Panc1 (cell line): ENCODE results near the gene GNG10. TPM values are rescaled to one million over a fixed set of nuclear protein-coding genes. Genes with fewer than 3 reads are reported as not detected.

Source experiments
- ATAC-seq: fragments of 200-7000 bp; cut with Tn5 transposase; 2 replicates; pipeline ENCODE4 v1.9.1; 2020; ENCODE audit warnings: mild to moderate bottlenecking, moderate library complexity
- BruUV-seq: library from RNA; stranded (reverse); fragments of 400-500 nt; replicated peaks from 2 replicates; lab custom pipeline; 2021; lab: Mats Ljungman, UMichigan
- CTCF ChIA-PET: fragments of 300-600 bp; sonication (Branson Sonifier 250); formaldehyde crosslinking; loops from one replicate; lab custom pipeline; 2022; ENCODE audit warnings: antibody characterized with exemption; lab: Charles Lee
- POLR2A ChIA-PET: fragments of 300-600 bp; sonication (Branson Sonifier 250); formaldehyde crosslinking; loops from one replicate; lab custom pipeline; 2022; ENCODE audit warnings: antibody characterized with exemption; lab: Charles Lee
- DNase-seq: peaks from one replicate; pipeline ENCODE4 v3.0.0-alpha.2; 2010; ENCODE audit warnings: low read depth, low spot score
- H3K27ac ChIP-seq: 2 replicates; pipeline ENCODE4 v1.5.1; 2011; ENCODE audit warnings: mild to moderate bottlenecking, low read length, inconsistent platforms
- H3K27me3 ChIP-seq: fragments of 200-500 bp; sonication (Bioruptor generic); 2 replicates; pipeline ENCODE4 v1.6.0; 2014; ENCODE audit warnings: low read length, inconsistent platforms; ENCODE audit not compliant: control insufficient read depth, insufficient read depth
- H3K36me3 ChIP-seq: fragments of 200-500 bp; sonication (Bioruptor generic); 2 replicates; pipeline ENCODE4 v1.5.1; 2014; ENCODE audit warnings: inconsistent platforms, mild to moderate bottlenecking, low read length, moderate library complexity; ENCODE audit not compliant: control insufficient read depth, insufficient read depth
- H3K4me1 ChIP-seq: 2 replicates; pipeline ENCODE4 v1.5.1; 2011; ENCODE audit warnings: inconsistent platforms, mild to moderate bottlenecking, low read length, moderate library complexity; ENCODE audit not compliant: control insufficient read depth, insufficient read depth
- H3K4me3 ChIP-seq, 2 experiments: 2 replicates each; pipeline ENCODE4 v1.5.1; 2011 to 2012; ENCODE audit warnings: low read depth in 2 of 2, low read length in 2 of 2, mild to moderate bottlenecking in 2 of 2, inconsistent platforms in 1 of 2, moderate library complexity in 1 of 2
- H3K9me3 ChIP-seq: fragments of 200-500 bp; sonication (Bioruptor generic); 2 replicates; pipeline ENCODE4 v1.5.1; 2014; ENCODE audit warnings: low read depth, mild to moderate bottlenecking, inconsistent platforms, low read length, moderate library complexity; ENCODE audit not compliant: control insufficient read depth, insufficient read depth
- POLR2AphosphoS5 ChIP-seq: IDR thresholded peaks from 2 replicates; pipeline ENCODE4 v1.6.1; 2012; ENCODE audit warnings: mild to moderate bottlenecking, low read depth, low read length, moderate library complexity
- SIN3A ChIP-seq: IDR thresholded peaks from 2 replicates; pipeline ENCODE4 v1.6.1; 2012; ENCODE audit warnings: low read depth, mild to moderate bottlenecking, low read length, moderate library complexity, borderline replicate concordance; ENCODE audit not compliant: insufficient read depth
- TCF7L2 ChIP-seq: IDR thresholded peaks from 2 replicates; pipeline ENCODE4 v1.6.1; 2011; ENCODE audit warnings: mild to moderate bottlenecking, low read depth, low read length, inconsistent platforms
- in situ Hi-C: cut with HindIII; loops from 2 replicates; pipeline ENCODE4 v1.10.0; 2016; ENCODE audit warnings: low sequenced_read_pairs, low pct_unique_long_range_greater_than_20kb
- intact Hi-C: fragments of 100-400 bp; cut with micrococcal nuclease; formaldehyde crosslinking; loops from one replicate; pipeline ENCODE4 v1.10.0; 2022; ENCODE audit not compliant: unreplicated experiment
- total RNA-seq: library from RNA; stranded (reverse); gene quantifications from one replicate; pipeline ENCODE4 v1.2.1, GENCODE V29; 2021; ENCODE audit not compliant: unreplicated experiment
- TF ChIP-seq, protein P1 (sequence below): fragments of 450-650 bp; IDR thresholded peaks from 2 replicates; pipeline ENCODE4 v1.5.1; 2017; ENCODE audit warnings: mild to moderate bottlenecking
- TF ChIP-seq, protein P2 (sequence below), 2 experiments: IDR thresholded peaks; 2 replicates each; pipeline ENCODE4 v1.6.1; 2011 to 2012; ENCODE audit warnings: low read depth in 2 of 2, control low read depth in 1 of 2, low read length in 1 of 2, mild to moderate bottlenecking in 1 of 2, moderate library complexity in 1 of 2; ENCODE audit not compliant: insufficient read depth in 1 of 2

Gene GNG10
- total RNA-seq, 1 experiment from 2014 or later = 40.0 TPM

DNA sequence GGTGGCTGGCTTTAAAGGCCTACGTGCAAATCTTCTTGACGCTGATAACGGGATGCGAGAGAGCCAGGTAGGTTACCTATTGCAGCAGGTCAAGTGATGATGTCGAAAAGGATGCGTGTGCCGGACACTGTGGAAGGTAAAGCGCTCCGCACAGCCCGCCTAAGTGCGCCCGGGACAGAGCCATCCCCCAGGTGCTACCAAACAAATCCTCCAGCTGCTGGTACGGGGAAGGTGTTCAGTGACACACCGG, 30.5 kb upstream of the GNG10 start:
- ATAC-seq = no peak
- BruUV-seq = no TSS peak
- peak; percentile 86 for DNase-seq
- intact Hi-C loops = no loop called here
- Histone ChIP-seq H3K4me3 (peak overlapping the region; percentile 77 to 86), H3K27ac (peak overlapping the region; percentile 81), H3K36me3 (peaks cover 4% of the 10 kb centered on the region; the same call in 1 of the 2 replicates), H3K27me3 (no peaks in the 10 kb centered on the region), H3K4me1 (peaks cover 9% of the 10 kb centered on the region), H3K9me3 (no peaks in the 10 kb centered on the region)
- TF ChIP-seq POLR2AphosphoS5 (no peak), TCF7L2 (peak; percentile 26; the same call in 1 of the 2 replicates), SIN3A (peak; percentile 92; the same call in 1 of the 2 replicates)
- in situ Hi-C loops = no loop called here
- CTCF ChIA-PET = interaction anchor here (0.6 kb wide), 1 partner anchor 9 kb away, joined by 5 read pairs; no protein-coding TSS in a partner anchor
- POLR2A ChIA-PET = no interaction called here

DNA sequence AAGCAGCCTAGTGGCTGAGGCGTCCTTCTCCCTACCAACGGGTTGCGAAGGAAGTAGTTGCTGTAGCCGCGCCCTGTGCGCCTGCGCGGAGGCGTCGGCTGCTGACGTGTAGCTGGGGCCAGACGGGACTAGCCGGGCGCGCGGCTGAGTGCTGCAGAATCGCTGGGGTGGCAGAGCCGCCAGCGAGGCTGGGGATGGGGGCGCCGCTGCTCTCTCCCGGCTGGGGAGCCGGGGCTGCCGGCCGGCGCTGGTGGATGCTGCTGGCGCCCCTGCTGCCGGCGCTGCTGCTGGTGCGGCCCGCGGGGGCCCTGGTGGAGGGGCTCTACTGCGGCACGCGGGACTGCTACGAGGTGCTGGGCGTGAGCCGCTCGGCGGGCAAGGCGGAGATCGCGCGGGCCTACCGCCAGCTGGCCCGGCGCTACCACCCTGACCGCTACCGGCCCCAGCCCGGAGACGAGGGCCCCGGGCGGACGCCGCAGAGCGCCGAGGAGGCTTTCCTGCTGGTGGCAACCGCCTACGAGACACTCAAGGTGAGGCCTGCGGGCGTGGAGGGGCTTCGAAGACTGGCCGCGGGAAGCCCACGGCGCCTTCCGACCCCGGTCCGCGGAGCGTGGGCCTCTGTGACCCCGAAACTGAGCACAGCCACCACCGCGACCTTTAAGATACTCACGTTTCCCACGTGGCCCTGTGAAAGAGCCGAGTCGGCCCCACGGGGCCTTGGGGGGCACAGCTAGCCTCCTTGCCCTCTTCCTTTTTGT, 30.0 kb upstream of the GNG10 start, which contains the start of gene DNAJC25:
Gene DNAJC25, plus strand, starts transcription at position 121 of the 758 bp plus-strand sequence. Its CDS starts 74 bp downstream, at position 195.
- TF ChIP-seq, protein P1, sequence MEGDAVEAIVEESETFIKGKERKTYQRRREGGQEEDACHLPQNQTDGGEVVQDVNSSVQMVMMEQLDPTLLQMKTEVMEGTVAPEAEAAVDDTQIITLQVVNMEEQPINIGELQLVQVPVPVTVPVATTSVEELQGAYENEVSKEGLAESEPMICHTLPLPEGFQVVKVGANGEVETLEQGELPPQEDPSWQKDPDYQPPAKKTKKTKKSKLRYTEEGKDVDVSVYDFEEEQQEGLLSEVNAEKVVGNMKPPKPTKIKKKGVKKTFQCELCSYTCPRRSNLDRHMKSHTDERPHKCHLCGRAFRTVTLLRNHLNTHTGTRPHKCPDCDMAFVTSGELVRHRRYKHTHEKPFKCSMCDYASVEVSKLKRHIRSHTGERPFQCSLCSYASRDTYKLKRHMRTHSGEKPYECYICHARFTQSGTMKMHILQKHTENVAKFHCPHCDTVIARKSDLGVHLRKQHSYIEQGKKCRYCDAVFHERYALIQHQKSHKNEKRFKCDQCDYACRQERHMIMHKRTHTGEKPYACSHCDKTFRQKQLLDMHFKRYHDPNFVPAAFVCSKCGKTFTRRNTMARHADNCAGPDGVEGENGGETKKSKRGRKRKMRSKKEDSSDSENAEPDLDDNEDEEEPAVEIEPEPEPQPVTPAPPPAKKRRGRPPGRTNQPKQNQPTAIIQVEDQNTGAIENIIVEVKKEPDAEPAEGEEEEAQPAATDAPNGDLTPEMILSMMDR = no peak
- TF ChIP-seq, protein P2, sequence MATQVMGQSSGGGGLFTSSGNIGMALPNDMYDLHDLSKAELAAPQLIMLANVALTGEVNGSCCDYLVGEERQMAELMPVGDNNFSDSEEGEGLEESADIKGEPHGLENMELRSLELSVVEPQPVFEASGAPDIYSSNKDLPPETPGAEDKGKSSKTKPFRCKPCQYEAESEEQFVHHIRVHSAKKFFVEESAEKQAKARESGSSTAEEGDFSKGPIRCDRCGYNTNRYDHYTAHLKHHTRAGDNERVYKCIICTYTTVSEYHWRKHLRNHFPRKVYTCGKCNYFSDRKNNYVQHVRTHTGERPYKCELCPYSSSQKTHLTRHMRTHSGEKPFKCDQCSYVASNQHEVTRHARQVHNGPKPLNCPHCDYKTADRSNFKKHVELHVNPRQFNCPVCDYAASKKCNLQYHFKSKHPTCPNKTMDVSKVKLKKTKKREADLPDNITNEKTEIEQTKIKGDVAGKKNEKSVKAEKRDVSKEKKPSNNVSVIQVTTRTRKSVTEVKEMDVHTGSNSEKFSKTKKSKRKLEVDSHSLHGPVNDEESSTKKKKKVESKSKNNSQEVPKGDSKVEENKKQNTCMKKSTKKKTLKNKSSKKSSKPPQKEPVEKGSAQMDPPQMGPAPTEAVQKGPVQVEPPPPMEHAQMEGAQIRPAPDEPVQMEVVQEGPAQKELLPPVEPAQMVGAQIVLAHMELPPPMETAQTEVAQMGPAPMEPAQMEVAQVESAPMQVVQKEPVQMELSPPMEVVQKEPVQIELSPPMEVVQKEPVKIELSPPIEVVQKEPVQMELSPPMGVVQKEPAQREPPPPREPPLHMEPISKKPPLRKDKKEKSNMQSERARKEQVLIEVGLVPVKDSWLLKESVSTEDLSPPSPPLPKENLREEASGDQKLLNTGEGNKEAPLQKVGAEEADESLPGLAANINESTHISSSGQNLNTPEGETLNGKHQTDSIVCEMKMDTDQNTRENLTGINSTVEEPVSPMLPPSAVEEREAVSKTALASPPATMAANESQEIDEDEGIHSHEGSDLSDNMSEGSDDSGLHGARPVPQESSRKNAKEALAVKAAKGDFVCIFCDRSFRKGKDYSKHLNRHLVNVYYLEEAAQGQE (IDR thresholded peaks at IDR 0.05; ENCODE audit: insufficient read depth in 1 of 2, low read depth in 2 of 2, low read length in 1 of 2) = peak in 1 of 2 experiments; percentile 65; a peak in 1 of 4 replicates
- TF ChIP-seq POLR2AphosphoS5 = peak; percentile 89
- TF ChIP-seq TCF7L2 = no peak; the same call in 1 of the 2 replicates
- TF ChIP-seq SIN3A = peak; percentile 67; the same call in 1 of the 2 replicates
- CTCF ChIA-PET = interaction anchor here (0.6 to 1.1 kb wide), 2 partner anchors 10 to 32 kb away, joined by 3 to 5 read pairs; partner anchors contain the start of gene PTGR1
- DNase-seq (no peak), ATAC-seq (peak; percentile 100)
- H3K27me3 ChIP-seq = no peaks in the 10 kb centered on the region
- no TSS peak for BruUV-seq
- POLR2A ChIA-PET = no interaction called here
- peak within 1 kb of the TSS; percentile 77 to 86 for H3K4me3 ChIP-seq
- peaks cover 4% of the 10 kb centered on the region; the same call in 1 of the 2 replicates for H3K36me3 ChIP-seq
- intact Hi-C loops (no loop called here), in situ Hi-C loops (no loop called here)
- peaks cover 9% of the 10 kb centered on the region for H3K4me1 ChIP-seq
- H3K27ac ChIP-seq = peak within 1 kb of the TSS; percentile 85
- H3K9me3 ChIP-seq = no peaks in the 10 kb centered on the region
